ENCODE data around the gene AGMO. TPM values are rescaled to one million over a fixed set of nuclear protein-coding genes. Genes with fewer than 3 reads are reported as not detected.

Gene AGMO
- total RNA-seq, 2 experiments from 2014 or later = not detected

DNA sequence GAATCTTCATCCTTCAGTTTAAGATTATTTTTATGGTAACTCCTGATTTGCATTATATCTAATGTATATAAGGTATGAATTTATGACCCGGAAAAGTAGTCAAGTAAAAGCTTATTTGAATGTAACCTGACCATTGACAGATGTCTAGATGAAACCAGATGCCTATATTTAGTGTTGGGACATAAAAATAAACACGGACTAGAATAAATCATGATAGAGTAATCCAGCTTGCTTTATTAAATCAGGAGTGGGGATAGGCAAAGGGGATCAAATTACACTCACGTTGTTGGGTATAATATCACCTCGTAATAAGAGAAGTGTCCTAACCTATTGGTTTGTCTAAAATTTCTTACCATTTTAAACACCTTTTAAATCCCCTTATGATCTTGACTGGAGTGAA lies 244.6 kb downstream of the AGMO start:
- no peak for DNase-seq
- ChIA-PET CTCF (no interaction called here), POLR2A (no interaction called here)
- Mint-ChIP-seq H3K36me3 (ENCODE audit: low read depth) (no peaks in the 10 kb centered on the region), H3K9me3 (peaks cover 2% of the 10 kb centered on the region), H3K4me1 (ENCODE audit: low read depth) (no peaks in the 10 kb centered on the region), H3K4me3 (no peak overlapping the region), H3K27me3 (no peaks in the 10 kb centered on the region), H3K27ac (no peak overlapping the region)
- no peak for ATAC-seq
- intact Hi-C loops (cut with micrococcal nuclease) = no loop called here
- TF ChIP-seq, protein P1, sequence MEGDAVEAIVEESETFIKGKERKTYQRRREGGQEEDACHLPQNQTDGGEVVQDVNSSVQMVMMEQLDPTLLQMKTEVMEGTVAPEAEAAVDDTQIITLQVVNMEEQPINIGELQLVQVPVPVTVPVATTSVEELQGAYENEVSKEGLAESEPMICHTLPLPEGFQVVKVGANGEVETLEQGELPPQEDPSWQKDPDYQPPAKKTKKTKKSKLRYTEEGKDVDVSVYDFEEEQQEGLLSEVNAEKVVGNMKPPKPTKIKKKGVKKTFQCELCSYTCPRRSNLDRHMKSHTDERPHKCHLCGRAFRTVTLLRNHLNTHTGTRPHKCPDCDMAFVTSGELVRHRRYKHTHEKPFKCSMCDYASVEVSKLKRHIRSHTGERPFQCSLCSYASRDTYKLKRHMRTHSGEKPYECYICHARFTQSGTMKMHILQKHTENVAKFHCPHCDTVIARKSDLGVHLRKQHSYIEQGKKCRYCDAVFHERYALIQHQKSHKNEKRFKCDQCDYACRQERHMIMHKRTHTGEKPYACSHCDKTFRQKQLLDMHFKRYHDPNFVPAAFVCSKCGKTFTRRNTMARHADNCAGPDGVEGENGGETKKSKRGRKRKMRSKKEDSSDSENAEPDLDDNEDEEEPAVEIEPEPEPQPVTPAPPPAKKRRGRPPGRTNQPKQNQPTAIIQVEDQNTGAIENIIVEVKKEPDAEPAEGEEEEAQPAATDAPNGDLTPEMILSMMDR (IDR thresholded peaks at IDR 0.05) = no peak

DNA sequence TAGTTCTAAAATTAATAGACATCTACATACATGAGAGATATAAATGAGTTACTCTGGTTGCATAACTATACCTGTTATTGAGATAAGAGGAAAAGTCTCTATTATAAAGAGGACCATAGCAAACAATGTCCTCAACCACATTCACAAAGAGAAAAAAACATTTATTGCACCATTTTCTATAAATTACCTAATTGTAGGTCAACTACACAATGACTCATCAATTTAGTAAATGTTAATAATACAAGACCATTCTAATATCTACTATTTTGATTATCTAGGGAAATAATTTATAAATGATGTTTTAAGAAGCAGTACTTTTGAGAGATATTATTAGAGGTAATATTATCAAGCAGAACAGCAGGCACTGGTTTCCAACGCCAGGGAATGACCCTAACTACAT lies 246.1 kb downstream of the AGMO start:
- Mint-ChIP-seq H3K27me3 (no peaks in the 10 kb centered on the region), H3K9me3 (peaks cover 4% of the 10 kb centered on the region), H3K27ac (no peak overlapping the region), H3K36me3 (ENCODE audit: low read depth) (no peaks in the 10 kb centered on the region), H3K4me3 (no peak overlapping the region), H3K4me1 (ENCODE audit: low read depth) (no peaks in the 10 kb centered on the region)
- TF ChIP-seq, protein P1 (IDR thresholded peaks at IDR 0.05) = no peak
- CTCF ChIA-PET = no interaction called here
- no peak for ATAC-seq
- intact Hi-C loops (cut with micrococcal nuclease) = no loop called here
- no peak for DNase-seq
- POLR2A ChIA-PET = no interaction called here

- no peaks in the 10 kb centered on the region for H3K4me1 Mint-ChIP-seq (ENCODE audit: low read depth)
- H3K9me3 Mint-ChIP-seq = peaks cover 4% of the 10 kb centered on the region
- DNase-seq (no peak), ATAC-seq (no peak)
- ChIA-PET CTCF (no interaction called here), POLR2A (no interaction called here)
- no peak overlapping the region for H3K27ac Mint-ChIP-seq
- no peaks in the 10 kb centered on the region for H3K36me3 Mint-ChIP-seq (ENCODE audit: low read depth)
- intact Hi-C loops (cut with micrococcal nuclease) = no loop called here
- H3K27me3 Mint-ChIP-seq = no peaks in the 10 kb centered on the region
- H3K4me3 Mint-ChIP-seq = no peak overlapping the region
- TF ChIP-seq, protein P1 (IDR thresholded peaks at IDR 0.05) = no peak
These were observed 246.9 kb downstream of the AGMO start for GRCh38 chr7:15314922-15315321.

- CTCF ChIA-PET = no interaction called here
- H3K27ac Mint-ChIP-seq = no peak overlapping the region
- DNase-seq (no peak), ATAC-seq (no peak)
- H3K9me3 Mint-ChIP-seq = peaks cover 4% of the 10 kb centered on the region
- no peaks in the 10 kb centered on the region for H3K36me3 Mint-ChIP-seq (ENCODE audit: low read depth)
- intact Hi-C loops (cut with micrococcal nuclease) = no loop called here
- TF ChIP-seq, protein P1 (IDR thresholded peaks at IDR 0.05) = no peak
- H3K4me1 Mint-ChIP-seq (ENCODE audit: low read depth) = no peaks in the 10 kb centered on the region
- H3K27me3 Mint-ChIP-seq = no peaks in the 10 kb centered on the region
- no peak overlapping the region for H3K4me3 Mint-ChIP-seq
- POLR2A ChIA-PET = no interaction called here
These were observed 248.5 kb downstream of the AGMO start for GRCh38 chr7:15313361-15313760.

DNA sequence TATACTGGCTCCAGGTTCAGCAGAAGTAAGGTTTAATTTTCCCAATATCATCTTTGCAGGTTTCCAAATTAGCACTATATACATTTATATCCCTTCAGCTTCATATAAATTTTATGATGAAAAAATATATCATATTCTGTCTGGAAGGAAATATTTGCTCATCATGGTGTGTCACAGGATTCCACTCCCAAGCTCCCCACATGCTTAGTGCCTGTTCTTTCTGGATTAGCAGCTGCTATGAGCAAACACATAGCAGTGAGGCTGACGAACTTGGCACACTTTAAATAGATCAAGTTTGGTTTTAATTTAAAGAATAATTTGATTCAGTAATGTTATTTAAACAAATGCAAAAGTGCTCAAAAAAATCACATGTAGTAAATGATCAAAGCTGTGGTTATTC lies 251.9 kb downstream of the AGMO start:
- ATAC-seq (no peak), DNase-seq (no peak)
- Mint-ChIP-seq H3K4me3 (no peak overlapping the region), H3K27ac (no peak overlapping the region), H3K36me3 (ENCODE audit: low read depth) (no peaks in the 10 kb centered on the region), H3K9me3 (peaks cover 4% of the 10 kb centered on the region), H3K27me3 (no peaks in the 10 kb centered on the region), H3K4me1 (ENCODE audit: low read depth) (no peaks in the 10 kb centered on the region)
- intact Hi-C loops (cut with micrococcal nuclease) = loop anchor here (5.0 kb wide), 1 partner anchor 762 kb away; no protein-coding TSS in a partner anchor
- TF ChIP-seq, protein P1 (IDR thresholded peaks at IDR 0.05) = no peak
- POLR2A ChIA-PET = no interaction called here
- CTCF ChIA-PET = no interaction called here
